ENCODE data around the gene GTF2F2.

The GTF2F2 gene

DNA sequence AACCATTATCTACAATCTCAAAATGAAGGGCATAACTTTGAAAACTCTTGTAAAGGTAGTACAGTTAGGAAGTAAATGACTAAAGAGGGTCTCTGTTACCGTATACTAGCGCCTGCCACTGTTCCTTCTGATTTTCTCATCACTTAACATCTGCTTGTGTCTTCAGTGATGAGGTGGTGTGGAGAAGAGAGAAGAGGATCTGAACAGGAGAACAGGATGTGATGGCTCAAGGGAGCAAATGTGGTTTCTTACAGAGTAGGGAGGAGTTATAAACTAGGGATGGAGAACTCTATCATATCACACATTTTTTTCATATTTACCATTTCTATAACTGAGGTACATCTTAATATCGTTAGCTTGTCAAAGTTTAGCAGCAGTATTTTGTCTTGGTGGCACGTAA is 79.4 kb downstream of the GTF2F2 start:
- TF ChIP-seq, protein P1, sequence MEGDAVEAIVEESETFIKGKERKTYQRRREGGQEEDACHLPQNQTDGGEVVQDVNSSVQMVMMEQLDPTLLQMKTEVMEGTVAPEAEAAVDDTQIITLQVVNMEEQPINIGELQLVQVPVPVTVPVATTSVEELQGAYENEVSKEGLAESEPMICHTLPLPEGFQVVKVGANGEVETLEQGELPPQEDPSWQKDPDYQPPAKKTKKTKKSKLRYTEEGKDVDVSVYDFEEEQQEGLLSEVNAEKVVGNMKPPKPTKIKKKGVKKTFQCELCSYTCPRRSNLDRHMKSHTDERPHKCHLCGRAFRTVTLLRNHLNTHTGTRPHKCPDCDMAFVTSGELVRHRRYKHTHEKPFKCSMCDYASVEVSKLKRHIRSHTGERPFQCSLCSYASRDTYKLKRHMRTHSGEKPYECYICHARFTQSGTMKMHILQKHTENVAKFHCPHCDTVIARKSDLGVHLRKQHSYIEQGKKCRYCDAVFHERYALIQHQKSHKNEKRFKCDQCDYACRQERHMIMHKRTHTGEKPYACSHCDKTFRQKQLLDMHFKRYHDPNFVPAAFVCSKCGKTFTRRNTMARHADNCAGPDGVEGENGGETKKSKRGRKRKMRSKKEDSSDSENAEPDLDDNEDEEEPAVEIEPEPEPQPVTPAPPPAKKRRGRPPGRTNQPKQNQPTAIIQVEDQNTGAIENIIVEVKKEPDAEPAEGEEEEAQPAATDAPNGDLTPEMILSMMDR (IDR thresholded peaks at IDR 0.05; ENCODE audit: low read length): no peak
- no peak for TF ChIP-seq EZH2 (IDR thresholded peaks at IDR 0.05; ENCODE audit: borderline replicate concordance, low read length)
- H3K36me3 ChIP-seq (ENCODE audit: insufficient read depth, low read length): no peaks in the 10 kb centered on the region
- H3K9me2 ChIP-seq (ENCODE audit: low read depth, low read length): no peaks in the 10 kb centered on the region
- H3K27ac ChIP-seq (ENCODE audit: low read depth, low read length, poor library complexity, severe bottlenecking): no peak overlapping the region
- 0 out of 2 replicates have a peak, but pooled peaks cover 4% of the 10 kb centered on the region for H3K79me2 ChIP-seq (ENCODE audit: insufficient read depth, low read length)
- H3F3A ChIP-seq (ENCODE audit: insufficient read depth, low read length): no peaks in the 10 kb centered on the region
- H3K9ac ChIP-seq (ENCODE audit: low read length): no peak overlapping the region
- H3K4me1 ChIP-seq (ENCODE audit: insufficient read depth, low read length, severe bottlenecking): no peaks in the 10 kb centered on the region
- no peaks in the 10 kb centered on the region for H4K20me1 ChIP-seq (ENCODE audit: insufficient read depth, low read length)
- H3K9me3 ChIP-seq (ENCODE audit: low read length): no peaks in the 10 kb centered on the region
- no peaks in the 10 kb centered on the region for H3K27me3 ChIP-seq (ENCODE audit: insufficient read depth, low read length)
- no peak overlapping the region for H3K4me3 ChIP-seq (ENCODE audit: low read depth, low read length, poor library complexity, severe bottlenecking)
- no peak overlapping the region for H3K4me2 ChIP-seq (ENCODE audit: low read length)
- H2AFZ ChIP-seq (ENCODE audit: low read length): no peak overlapping the region

DNA sequence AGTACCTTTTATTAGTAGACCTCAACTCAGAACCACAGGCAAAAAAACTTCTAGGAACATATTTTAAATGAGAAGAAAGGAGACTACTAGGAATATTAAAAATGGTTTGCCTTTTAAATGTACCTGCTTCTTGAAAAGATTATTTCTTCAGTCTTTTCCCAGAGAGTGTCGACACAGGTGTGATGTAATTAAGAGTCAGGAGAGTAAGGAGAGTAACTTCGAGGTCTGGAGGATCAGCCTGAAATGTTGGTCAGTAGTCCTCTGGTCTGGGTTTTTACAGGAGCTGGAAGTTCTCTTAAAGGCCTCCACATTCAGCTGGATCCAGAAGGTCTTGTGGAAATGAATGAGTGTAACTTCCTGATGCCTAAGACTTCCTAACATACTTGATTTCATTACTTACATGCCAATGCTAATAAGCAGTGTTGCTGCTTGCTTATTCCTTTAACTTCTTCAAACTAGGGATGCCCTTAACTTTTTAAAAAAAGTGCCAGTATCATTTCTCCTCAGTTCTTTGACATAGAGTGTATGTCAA is 80.5 kb downstream of the GTF2F2 start, which contains the start of gene KCTD4:
Gene KCTD4 (minus strand): TSS at position 345 of the 532 bp plus-strand sequence. CDS start 6,478 bp downstream, outside the sequence.
- Histone ChIP-seq H3K79me2 (ENCODE audit: insufficient read depth, low read length) (0 out of 2 replicates have a peak, but pooled peaks cover 4% of the 10 kb centered on the region), H2AFZ (ENCODE audit: low read length) (no peak within 1 kb of the TSS), H3F3A (ENCODE audit: insufficient read depth, low read length) (no peaks in the 10 kb centered on the region), H3K36me3 (ENCODE audit: insufficient read depth, low read length) (no peaks in the 10 kb centered on the region), H3K4me3 (ENCODE audit: low read depth, low read length, poor library complexity, severe bottlenecking) (no peak within 1 kb of the TSS), H3K9me3 (ENCODE audit: low read length) (no peaks in the 10 kb centered on the region), H3K27me3 (ENCODE audit: insufficient read depth, low read length) (no peaks in the 10 kb centered on the region), H4K20me1 (ENCODE audit: insufficient read depth, low read length) (no peaks in the 10 kb centered on the region), H3K9ac (ENCODE audit: low read length) (no peak within 1 kb of the TSS), H3K4me1 (ENCODE audit: insufficient read depth, low read length, severe bottlenecking) (no peaks in the 10 kb centered on the region), H3K9me2 (ENCODE audit: low read depth, low read length) (no peaks in the 10 kb centered on the region), H3K27ac (ENCODE audit: low read depth, low read length, poor library complexity, severe bottlenecking) (no peak within 1 kb of the TSS), H3K4me2 (ENCODE audit: low read length) (no peak within 1 kb of the TSS)
- TF ChIP-seq, protein P1 (IDR thresholded peaks at IDR 0.05; ENCODE audit: low read length): no peak
- no peak for TF ChIP-seq EZH2 (IDR thresholded peaks at IDR 0.05; ENCODE audit: borderline replicate concordance, low read length)

GRCh38 chr13:45205124-45205523 is 84.8 kb downstream of the GTF2F2 start:
- Histone ChIP-seq H3K9me3 (ENCODE audit: low read length) (no peaks in the 10 kb centered on the region), H3K4me1 (ENCODE audit: insufficient read depth, low read length, severe bottlenecking) (no peaks in the 10 kb centered on the region)

More at GRCh38 chr13:45205124-45205523, 84.8 kb downstream of the GTF2F2 start:
- Histone ChIP-seq H3K4me2 (ENCODE audit: low read length) (no peak overlapping the region), H3K27me3 (ENCODE audit: insufficient read depth, low read length) (no peaks in the 10 kb centered on the region), H4K20me1 (ENCODE audit: insufficient read depth, low read length) (no peaks in the 10 kb centered on the region), H2AFZ (ENCODE audit: low read length) (no peak overlapping the region), H3K36me3 (ENCODE audit: insufficient read depth, low read length) (peaks cover 13% of the 10 kb centered on the region; the same call in 1 of the 2 replicates), H3K79me2 (ENCODE audit: insufficient read depth, low read length) (0 out of 2 replicates have a peak, but pooled peaks cover 4% of the 10 kb centered on the region), H3K9me2 (ENCODE audit: low read depth, low read length) (no peaks in the 10 kb centered on the region), H3F3A (ENCODE audit: insufficient read depth, low read length) (no peaks in the 10 kb centered on the region), H3K9ac (ENCODE audit: low read length) (no peak overlapping the region), H3K4me3 (ENCODE audit: low read depth, low read length, poor library complexity, severe bottlenecking) (no peak overlapping the region), H3K27ac (ENCODE audit: low read depth, low read length, poor library complexity, severe bottlenecking) (no peak overlapping the region)
- TF ChIP-seq, protein P1 (IDR thresholded peaks at IDR 0.05; ENCODE audit: low read length): no peak
- TF ChIP-seq EZH2 (IDR thresholded peaks at IDR 0.05; ENCODE audit: borderline replicate concordance, low read length): no peak

Measured in OCI-LY1 (cell line).